HG02642 (cell line): ENCODE results near the gene CDH7.

ENCODE experiments used
- ATAC-seq: cut with Tn5 transposase; IDR thresholded peaks from one replicate; pipeline ENCODE4 v1.9.1; 2021; ENCODE audit warnings: mild to moderate bottlenecking; ENCODE audit not compliant: unreplicated experiment, poor library complexity

The CDH7 gene

GRCh38 chr18:65901522-65901921, 150.7 kb downstream of the CDH7 start:
- ATAC-seq: no peak

- no peak for ATAC-seq
Measured at GRCh38 chr18:65906621-65907034, 155.8 kb downstream of the CDH7 start.

GRCh38 chr18:65907281-65907680, 156.5 kb downstream of the CDH7 start:
- ATAC-seq: no peak

- ATAC-seq: no peak
Measured at GRCh38 chr18:65919018-65919417, 168.2 kb downstream of the CDH7 start.

- no peak for ATAC-seq
Measured at GRCh38 chr18:65919663-65920062, 168.9 kb downstream of the CDH7 start.

- ATAC-seq: no peak
Measured at GRCh38 chr18:65922103-65922502, 171.3 kb downstream of the CDH7 start.

GRCh38 chr18:65924904-65925303, 174.1 kb downstream of the CDH7 start:
- ATAC-seq: no peak

GRCh38 chr18:65934874-65935273, 184.1 kb downstream of the CDH7 start:
- no peak for ATAC-seq

- no peak for ATAC-seq
Measured at GRCh38 chr18:65936678-65937077, 185.9 kb downstream of the CDH7 start.

- no peak for ATAC-seq
Measured at GRCh38 chr18:65937180-65937579, 186.4 kb downstream of the CDH7 start.

GRCh38 chr18:65938592-65939372, 188.0 kb downstream of the CDH7 start:
- peak; percentile 85 for ATAC-seq
